Measurements from ENCODE around the gene MED7.

- no peak for TF ChIP-seq ZNF207 (IDR thresholded peaks at IDR 0.05; ENCODE audit: borderline replicate concordance)
- no peak for TF ChIP-seq YBX1 (IDR thresholded peaks at IDR 0.05)
- TF ChIP-seq SKIL (IDR thresholded peaks at IDR 0.05; ENCODE audit: low read depth, poor library complexity, severe bottlenecking) = no peak
- TF ChIP-seq CTCF (IDR thresholded peaks at IDR 0.05 in 2 of 3, conservative IDR thresholded peaks at IDR 0.05 in 1 of 3; ENCODE audit: control insufficient read depth in 2 of 3, extremely low read depth in 1 of 3, insufficient read depth in 1 of 3, low read depth in 3 of 3, low read length in 3 of 3) = no peak
- no peak for TF ChIP-seq DPF2 (IDR thresholded peaks at IDR 0.05)
- no peak for TF ChIP-seq ESRRA (IDR thresholded peaks at IDR 0.05; ENCODE audit: low read length)
- TF ChIP-seq ZBTB33 (IDR thresholded peaks at IDR 0.05) = no peak
- no peak for TF ChIP-seq CHD1 (IDR thresholded peaks at IDR 0.05; ENCODE audit: low read depth, low read length)
- no peak for TF ChIP-seq ATF2 (IDR thresholded peaks at IDR 0.05; ENCODE audit: low read length)
- TF ChIP-seq BCL11A (IDR thresholded peaks at IDR 0.05; ENCODE audit: low read depth, low read length) = no peak
These were observed 41.5 kb upstream of the MED7 start for GRCh38 chr5:157184117-157184670.

Measured in GM12878 (cell line).